ENCODE data around the gene GPN1.

DNA sequence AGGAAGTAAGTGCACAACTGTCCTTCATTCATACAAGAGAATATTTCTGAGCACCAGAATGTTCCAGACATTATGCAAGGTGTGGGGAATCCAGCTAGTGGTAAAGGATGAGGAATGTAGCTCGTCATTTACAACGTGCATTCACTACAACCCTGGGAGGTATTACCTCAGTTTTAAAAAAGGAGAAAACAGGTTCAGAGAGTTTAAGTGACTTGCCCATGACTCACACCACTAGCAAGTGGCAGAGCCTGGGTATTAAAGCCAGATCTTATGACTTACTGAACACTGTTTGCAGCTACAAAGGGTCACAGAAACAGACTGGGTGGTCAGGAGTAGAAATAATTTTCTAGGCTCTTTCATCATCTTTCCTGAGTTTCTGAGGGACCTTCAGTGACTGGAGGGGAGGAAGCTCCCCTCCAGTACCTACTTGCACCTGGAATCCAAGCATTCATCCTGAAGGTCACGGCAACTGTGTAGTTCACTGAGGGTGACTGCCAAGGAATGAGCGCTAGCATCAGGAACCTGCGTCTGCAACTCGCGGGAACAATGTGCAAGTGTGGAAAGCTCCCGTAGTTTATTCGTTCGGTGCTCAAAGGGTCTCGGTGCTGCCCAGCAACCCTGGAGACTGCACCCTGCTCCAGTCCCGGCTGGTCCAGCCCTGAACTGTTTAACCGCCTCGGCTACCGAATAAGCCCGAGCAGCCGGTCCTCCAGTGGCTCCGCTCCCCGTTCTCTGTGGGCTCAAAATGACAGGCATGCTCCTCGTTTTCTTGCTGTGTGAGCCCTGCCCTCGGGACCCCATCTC is 685 bp upstream of the GPN1 start:
- TF ChIP-seq, protein P1, sequence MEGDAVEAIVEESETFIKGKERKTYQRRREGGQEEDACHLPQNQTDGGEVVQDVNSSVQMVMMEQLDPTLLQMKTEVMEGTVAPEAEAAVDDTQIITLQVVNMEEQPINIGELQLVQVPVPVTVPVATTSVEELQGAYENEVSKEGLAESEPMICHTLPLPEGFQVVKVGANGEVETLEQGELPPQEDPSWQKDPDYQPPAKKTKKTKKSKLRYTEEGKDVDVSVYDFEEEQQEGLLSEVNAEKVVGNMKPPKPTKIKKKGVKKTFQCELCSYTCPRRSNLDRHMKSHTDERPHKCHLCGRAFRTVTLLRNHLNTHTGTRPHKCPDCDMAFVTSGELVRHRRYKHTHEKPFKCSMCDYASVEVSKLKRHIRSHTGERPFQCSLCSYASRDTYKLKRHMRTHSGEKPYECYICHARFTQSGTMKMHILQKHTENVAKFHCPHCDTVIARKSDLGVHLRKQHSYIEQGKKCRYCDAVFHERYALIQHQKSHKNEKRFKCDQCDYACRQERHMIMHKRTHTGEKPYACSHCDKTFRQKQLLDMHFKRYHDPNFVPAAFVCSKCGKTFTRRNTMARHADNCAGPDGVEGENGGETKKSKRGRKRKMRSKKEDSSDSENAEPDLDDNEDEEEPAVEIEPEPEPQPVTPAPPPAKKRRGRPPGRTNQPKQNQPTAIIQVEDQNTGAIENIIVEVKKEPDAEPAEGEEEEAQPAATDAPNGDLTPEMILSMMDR (IDR thresholded peaks at IDR 0.05 in 8 of 11, conservative IDR thresholded peaks at IDR 0.05 in 3 of 11) = no peak
- TF ChIP-seq POLR2A (IDR thresholded peaks at IDR 0.05) = no peak

Measured in spleen (tissue), 7 donors.